HFF-Myc (cell line): Measurements from ENCODE around the gene PLEKHA6.
A peak's percentile ranks its signal among the peaks of the same experiment; 100 is the strongest.
"Not testable (repeated sequence)": the region's sequence is repeated elsewhere in the genome, so short reads cannot be mapped to it uniquely, and the experiment has no call there.

ENCODE experiments used
- DNase-seq: peaks from one replicate; pipeline ENCODE4 v3.0.0-alpha.2; 2011; ENCODE audit warnings: low read depth; ENCODE audit errors: extremely low read depth
- H3K4me3 ChIP-seq: replicated peaks from 2 replicates; pipeline ENCODE4 v1.5.1; 2011; ENCODE audit warnings: low read depth, mild to moderate bottlenecking, control low read depth, low read length
- TF ChIP-seq, protein P1 (sequence below): IDR thresholded peaks from 2 replicates; pipeline ENCODE4 v1.5.1; 2012; ENCODE audit warnings: mild to moderate bottlenecking, low read depth, low read length, control low read depth; ENCODE audit errors: missing control alignments

The PLEKHA6 gene

DNA sequence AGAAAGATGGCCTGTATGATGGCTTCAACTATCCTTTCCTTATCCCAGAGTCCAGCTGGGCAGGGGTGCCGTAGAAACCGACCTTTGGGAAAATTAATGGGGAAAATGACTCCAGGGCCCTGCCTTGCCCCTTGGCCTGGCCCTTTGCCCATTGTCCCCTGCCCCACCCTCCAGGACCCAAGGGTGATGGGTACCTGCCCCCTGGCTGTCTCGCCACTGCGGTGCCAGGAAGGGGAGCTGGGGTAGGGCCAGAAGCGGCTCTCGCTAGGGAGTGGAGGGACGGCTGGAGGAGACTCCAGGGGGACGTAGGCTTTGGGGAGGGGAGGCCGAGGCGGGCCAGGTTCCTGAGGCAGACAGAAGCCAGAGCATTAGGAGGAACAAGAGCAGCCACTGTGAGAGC is 116.8 kb downstream of the PLEKHA6 start:
- H3K4me3 ChIP-seq = no peak overlapping the region
- DNase-seq = no peak
- TF ChIP-seq, protein P1, sequence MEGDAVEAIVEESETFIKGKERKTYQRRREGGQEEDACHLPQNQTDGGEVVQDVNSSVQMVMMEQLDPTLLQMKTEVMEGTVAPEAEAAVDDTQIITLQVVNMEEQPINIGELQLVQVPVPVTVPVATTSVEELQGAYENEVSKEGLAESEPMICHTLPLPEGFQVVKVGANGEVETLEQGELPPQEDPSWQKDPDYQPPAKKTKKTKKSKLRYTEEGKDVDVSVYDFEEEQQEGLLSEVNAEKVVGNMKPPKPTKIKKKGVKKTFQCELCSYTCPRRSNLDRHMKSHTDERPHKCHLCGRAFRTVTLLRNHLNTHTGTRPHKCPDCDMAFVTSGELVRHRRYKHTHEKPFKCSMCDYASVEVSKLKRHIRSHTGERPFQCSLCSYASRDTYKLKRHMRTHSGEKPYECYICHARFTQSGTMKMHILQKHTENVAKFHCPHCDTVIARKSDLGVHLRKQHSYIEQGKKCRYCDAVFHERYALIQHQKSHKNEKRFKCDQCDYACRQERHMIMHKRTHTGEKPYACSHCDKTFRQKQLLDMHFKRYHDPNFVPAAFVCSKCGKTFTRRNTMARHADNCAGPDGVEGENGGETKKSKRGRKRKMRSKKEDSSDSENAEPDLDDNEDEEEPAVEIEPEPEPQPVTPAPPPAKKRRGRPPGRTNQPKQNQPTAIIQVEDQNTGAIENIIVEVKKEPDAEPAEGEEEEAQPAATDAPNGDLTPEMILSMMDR = no peak

DNA sequence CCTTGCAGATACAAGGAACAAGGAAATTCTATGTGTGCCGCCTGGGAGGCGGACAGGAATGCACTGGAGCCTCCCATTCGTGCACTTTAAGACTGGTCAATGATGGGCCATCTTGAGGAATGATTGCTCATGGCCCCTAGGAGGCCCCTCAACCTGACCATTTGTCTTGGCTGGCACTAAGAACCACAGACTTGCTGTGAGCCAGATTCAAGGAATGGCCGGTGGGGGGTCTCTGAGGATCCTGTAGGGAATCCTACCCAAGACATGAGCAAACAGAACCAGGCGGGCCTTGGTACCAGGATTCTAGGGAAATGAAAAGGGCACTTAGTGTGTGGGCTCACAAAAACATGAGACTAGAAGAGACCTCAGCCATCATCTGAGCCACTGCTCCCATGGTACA is 117.8 kb downstream of the PLEKHA6 start:
- H3K4me3 ChIP-seq = no peak overlapping the region
- TF ChIP-seq, protein P1 = no peak
- DNase-seq = no peak

DNA sequence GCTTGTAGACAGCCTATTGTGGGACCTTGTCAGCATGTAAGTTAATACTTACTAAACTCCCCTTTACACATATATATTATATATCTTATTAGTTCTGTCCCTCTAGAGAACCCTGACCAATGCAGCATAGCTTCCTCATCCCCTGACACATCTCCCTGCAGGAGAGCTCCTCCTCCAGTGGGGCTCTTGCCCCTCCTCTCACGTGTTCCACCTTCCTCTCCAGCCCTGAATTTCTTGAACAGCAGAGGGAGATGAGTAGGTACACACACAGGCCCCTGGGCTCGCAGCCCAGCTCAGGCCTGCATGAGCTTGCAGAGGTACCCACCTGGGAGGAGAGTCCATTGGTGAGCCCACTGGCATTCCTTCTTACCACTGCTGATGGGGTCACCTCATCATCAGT is 118.7 kb downstream of the PLEKHA6 start:
- TF ChIP-seq, protein P1 = no peak
- no peak for DNase-seq
- no peak overlapping the region for H3K4me3 ChIP-seq

DNA sequence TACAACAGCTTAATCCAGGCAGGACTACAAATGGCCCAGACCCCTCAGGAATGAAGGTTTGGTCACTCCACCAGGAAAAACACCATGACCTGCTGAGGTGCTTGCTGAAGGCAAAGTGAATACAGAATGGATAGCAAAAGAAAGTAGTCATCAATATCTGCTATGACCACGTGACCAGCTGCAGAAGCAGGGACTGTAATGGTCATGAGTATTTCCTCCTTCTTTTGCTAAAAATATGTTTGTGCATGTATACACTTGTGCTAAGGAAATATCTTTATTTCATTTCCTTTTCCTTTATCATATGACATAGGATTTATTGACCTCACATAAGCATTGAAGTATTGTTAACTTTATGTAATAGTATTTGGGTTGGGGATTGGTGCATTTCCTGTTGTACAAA is 119.5 kb downstream of the PLEKHA6 start:
- no peak overlapping the region for H3K4me3 ChIP-seq
- DNase-seq = no peak
- TF ChIP-seq, protein P1 = no peak

DNA sequence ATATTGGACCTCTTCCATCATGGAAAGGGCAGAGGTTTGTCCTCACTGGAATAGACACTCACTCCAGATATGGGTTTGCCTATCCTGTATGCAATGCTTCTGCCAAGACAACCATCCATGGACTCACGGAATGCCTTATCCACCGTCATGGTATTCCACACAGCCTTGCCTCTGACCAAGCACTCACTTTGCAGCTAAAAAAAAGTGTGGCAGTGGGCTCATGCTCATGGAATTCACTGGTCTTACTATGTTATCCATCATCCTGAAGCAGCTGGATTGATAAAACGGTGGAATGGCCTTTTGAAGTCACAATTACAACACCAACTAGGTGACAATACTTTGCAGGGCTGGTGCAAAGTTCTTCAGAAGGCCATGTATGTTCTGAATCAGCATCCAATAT is 120.3 kb downstream of the PLEKHA6 start:
- not testable (repeated sequence) for H3K4me3 ChIP-seq, DNase-seq

DNA sequence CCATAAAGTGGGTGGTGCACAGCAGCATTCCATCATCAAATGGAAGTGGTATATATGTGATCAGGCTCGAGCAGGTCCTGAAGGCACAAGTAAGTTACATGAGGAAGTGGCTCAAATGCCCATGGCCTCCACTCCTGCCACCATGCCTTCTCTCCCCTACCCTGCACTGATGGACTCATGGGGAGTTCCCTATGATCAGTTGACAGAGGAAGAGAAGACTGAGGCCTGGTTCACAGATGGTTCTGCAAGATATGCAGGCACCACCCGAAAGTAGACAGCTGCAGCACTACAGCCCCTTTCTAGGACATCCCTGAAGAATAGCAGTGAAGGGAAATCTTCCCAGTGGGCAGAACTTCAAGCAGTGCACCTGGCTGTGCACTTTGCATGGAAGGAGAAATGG is 121.2 kb downstream of the PLEKHA6 start:
- DNase-seq, H3K4me3 ChIP-seq: not testable (repeated sequence)

DNA sequence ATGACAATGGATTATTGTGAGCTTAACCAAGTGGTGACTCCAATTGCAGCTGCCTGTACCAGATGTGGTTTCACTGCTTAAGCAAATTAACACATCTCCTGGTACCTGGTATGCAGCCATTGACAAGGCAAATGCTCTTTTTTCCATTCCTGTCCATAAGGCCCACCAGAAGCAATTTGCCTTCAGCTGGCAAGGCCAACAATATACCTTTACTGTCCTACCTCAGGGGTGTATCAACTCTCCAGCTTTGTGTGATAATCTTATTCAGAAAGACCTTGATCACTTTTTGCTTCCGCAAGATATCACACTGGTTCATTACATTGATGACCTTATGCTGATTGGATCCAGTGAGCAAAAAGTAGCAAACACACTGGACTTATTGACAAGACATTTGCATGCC is 122.2 kb downstream of the PLEKHA6 start:
- H3K4me3 ChIP-seq, DNase-seq: not testable (repeated sequence)

DNA sequence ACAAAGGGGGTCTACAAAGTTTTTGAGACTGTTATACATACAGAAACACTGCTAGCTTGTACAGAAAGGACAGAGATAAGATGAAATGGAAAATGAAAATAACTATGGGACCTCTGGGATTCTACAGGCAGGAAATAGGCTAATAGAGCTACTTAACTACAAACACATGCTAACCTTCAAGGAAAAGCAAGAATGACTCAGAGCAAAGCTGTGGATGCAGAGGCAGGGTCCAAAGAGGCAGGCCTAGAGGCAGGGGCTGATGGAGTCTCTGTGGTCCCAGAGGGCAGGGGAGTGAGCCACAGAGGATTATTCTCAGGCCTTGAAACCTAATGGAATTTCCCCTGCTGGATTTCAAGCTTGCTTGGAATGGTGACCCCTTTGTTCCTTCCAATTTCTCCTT is 127.2 kb downstream of the PLEKHA6 start:
- H3K4me3 ChIP-seq = no peak overlapping the region
- DNase-seq = peak; percentile 62
- TF ChIP-seq, protein P1 = no peak

DNA sequence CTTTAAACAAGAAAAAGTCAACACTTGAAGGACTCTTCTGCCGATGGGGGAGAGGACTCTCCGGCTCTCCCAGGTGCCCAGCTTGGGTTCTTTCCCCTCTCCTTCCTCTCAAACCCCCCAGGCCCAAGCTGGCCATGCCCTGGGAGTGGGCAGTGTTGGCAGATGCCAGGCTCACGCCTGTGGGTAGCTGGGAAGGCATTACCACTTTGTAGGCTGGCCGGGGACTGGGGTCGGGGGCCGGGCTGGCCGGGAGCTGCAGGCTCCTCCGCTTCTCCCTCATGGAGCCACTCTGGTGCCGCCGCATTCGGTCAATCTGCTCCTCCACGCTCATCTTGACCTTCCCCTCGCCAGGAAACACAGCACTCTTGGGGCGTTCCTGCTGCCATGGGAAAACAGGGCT is 129.5 kb downstream of the PLEKHA6 start:
- TF ChIP-seq, protein P1 = no peak
- H3K4me3 ChIP-seq = no peak overlapping the region
- no peak for DNase-seq
